ENCODE data around the gene SMARCC1.

- TF ChIP-seq YY1 (IDR thresholded peaks at IDR 0.05; ENCODE audit: insufficient read depth, insufficient read length) = peak; percentile 83
- no peak for TF ChIP-seq ZNF274 (IDR thresholded peaks at IDR 0.05; ENCODE audit: low read depth, low read length)
These were observed 43.1 kb upstream of the SMARCC1 start for GRCh38 chr3:47824541-47825473.

Data from NT2/D1 (cell line).